SIG-M5 treated with dmso at 0.1 percent for 504 hours (cell line): ENCODE data around the gene ARHGAP22.
A peak's percentile ranks its signal among the peaks of the same experiment; 100 is the strongest.

Source experiments
- DNase-seq: peaks from one replicate; lab custom pipeline; 2025; ENCODE audit not compliant: unreplicated experiment; lab: John Stamatoyannopoulos, UW

ARHGAP22 gene

GRCh38 chr10:48633381-48634197 is 28.7 kb upstream of the ARHGAP22 start:
- DNase-seq = no peak

DNA sequence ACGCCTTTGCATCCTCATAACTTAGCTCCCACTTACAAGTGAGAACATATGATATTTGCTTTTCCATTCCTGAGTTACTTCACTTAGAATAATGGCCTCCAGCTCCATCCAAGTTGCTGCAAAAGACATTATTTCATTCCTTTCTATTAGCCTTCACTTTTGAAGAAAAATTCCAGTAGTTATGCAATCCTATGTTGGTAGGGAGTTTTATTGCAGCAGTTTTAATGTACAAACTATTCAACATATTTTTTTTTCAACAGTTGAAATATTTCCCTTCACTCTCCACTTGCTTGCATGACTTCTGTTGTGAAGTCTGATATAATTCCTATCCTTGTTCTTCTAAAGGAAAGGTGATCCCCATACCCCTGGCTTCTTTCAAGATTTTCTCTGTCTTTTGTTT is 27.3 kb upstream of the ARHGAP22 start:
- DNase-seq = no peak

DNA sequence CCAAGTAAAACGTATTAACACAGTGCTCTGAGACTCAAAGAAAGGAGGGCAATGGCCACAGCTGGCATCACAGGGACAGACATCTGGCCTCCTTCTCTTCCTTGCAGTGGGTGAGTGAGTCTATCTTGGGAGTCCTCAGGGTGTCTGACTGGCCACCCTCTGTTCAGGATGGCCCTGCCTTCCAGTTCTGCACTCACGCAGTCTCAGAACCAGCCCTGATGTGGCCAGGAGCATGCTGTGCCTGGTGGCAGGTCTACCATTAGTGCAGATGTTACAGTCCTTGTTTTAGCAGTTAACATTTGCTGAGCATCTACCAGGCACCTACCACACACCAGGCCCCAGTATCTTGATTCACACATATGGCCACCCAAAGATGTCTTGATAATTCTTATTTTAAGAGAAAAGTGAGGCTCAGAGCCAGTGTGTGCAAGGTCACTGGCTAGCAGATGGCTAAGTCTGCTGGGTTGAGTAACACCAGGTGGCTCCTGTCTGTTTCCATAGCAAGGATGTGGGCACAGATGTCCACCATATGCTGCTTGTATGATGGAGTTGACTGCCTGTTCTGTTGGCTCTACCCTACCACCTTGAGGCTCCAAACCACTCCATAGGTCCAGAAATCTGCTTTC is 23.2 kb upstream of the ARHGAP22 start:
- DNase-seq = no peak

- no peak for DNase-seq
These were observed 22.3 kb upstream of the ARHGAP22 start for GRCh38 chr10:48626986-48627731.

GRCh38 chr10:48626447-48626846 is 21.6 kb upstream of the ARHGAP22 start:
- no peak for DNase-seq

- DNase-seq = no peak
These were observed 20.9 kb upstream of the ARHGAP22 start for GRCh38 chr10:48625826-48626134.

DNA sequence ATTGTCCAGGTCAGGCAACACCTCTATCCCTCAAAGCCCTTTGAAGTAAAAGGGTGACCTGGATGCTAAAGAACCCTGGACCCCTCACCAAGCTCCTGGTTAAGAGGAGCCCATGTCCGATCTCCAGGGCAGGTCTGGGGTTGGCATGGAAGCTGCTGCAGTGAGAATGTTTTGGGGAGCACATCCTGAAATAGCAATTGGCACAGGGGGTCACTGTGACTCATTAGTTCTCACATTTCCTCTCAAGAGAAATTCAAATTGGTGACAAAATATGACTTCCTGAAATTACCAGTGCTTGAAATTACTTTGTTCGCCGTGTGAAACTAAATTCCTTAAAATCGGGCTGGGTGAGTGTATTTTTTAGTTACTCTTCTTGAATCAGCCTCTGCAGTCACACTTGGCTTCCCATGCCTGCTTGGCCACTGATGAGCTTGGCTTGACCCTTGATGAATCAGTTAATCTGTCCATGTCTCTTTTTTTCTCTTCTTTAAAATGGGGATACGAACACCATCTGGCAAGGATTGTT is 18.8 kb upstream of the ARHGAP22 start:
- no peak for DNase-seq

GRCh38 chr10:48623009-48623408 is 18.1 kb upstream of the ARHGAP22 start:
- no peak for DNase-seq

DNA sequence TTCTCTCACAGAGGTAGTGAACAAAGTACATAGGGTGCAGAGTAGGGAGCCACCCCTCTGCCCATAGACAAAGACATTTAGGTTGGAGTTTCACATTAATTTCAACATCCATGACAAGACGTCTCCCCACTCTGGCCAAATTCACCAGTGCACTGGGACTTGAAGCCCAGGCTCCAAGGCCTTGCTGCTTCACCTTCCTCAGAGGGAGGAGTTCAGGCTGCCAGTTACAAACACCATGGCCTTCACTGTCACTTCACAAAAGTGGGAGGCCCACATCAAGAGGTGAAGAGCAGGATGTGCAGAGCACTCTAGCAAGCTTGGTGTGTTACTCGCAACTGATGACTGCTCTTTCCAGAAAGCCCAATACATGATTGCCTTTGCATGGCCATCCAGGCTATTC is 15.8 kb upstream of the ARHGAP22 start:
- no peak for DNase-seq

DNA sequence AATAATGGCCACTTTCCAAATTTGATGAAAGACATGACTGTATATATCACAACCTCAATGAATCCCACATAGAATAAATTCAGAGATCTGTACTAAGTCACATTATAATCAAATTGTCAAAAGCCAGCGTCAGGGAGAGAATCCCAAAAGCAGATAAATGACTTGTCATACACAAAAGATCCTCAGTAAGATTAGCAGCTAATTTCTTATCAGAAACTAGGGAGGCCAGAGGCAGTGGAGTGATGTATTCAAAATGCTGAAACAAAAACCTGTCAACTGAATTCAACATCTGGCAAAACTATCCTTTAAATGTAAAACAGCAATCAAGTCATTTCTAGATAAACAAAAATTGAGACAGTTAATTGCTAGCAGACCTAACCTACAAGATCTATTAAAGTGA is 11.6 kb upstream of the ARHGAP22 start:
- no peak for DNase-seq

- no peak for DNase-seq
These were observed 9.9 kb upstream of the ARHGAP22 start for GRCh38 chr10:48614481-48615390.

- DNase-seq = no peak
These were observed 8.1 kb upstream of the ARHGAP22 start for GRCh38 chr10:48613016-48613415.

DNA sequence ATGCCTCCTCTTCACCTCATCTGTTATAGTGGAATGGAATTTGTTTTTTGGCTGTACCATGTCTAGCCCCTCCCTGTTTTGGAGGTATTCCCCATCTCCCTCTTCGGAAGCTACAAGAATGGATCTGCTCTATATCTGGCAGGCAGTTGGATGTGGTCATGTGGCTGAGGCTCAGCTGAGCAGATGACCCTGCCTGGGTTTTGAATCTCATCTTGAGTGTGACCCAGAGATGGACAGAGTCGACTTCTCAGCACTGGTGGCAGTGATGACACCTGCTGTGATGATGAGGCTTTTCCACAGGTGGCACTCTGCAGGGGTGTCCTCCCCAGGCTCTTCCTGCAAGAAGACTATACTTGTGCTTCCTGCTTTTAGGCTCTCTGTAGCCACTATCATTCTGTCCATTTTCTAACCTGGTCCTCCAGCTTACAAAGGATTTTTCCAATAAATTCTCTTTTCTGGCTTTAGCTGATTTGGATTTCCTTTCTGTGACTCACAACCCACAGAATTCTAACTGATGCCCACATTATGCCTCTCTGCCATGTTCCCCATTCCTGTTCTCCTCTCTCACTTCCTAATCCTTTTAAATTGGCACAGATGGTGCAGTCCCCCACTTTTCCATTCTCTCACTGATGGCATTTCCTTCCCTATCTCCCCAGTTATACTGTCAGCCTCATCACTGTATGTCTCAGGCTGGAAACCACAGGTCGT is 7.5 kb upstream of the ARHGAP22 start:
- DNase-seq = no peak

DNA sequence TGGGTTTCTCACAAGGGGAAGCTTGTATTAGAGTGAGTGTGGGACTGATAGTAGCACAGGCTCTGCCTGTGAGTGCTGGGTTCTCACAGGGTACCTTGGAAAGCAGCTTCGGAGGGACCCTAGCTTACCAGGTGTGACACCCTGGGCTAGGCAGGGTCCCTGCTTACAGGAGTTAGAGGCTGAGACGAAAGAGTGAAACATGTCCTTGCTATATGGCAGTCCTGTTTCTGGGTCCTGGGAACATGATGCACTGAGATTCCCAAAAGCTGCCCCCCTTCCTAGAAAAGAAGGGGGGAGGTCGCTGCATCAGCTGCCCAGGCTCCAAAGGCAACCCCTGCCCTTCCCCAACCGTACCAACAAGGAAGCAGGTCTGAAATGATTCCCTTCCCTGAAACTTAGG is 6.3 kb upstream of the ARHGAP22 start:
- DNase-seq = no peak

- DNase-seq = no peak
These were observed 5.8 kb upstream of the ARHGAP22 start for GRCh38 chr10:48610585-48611093.

DNA sequence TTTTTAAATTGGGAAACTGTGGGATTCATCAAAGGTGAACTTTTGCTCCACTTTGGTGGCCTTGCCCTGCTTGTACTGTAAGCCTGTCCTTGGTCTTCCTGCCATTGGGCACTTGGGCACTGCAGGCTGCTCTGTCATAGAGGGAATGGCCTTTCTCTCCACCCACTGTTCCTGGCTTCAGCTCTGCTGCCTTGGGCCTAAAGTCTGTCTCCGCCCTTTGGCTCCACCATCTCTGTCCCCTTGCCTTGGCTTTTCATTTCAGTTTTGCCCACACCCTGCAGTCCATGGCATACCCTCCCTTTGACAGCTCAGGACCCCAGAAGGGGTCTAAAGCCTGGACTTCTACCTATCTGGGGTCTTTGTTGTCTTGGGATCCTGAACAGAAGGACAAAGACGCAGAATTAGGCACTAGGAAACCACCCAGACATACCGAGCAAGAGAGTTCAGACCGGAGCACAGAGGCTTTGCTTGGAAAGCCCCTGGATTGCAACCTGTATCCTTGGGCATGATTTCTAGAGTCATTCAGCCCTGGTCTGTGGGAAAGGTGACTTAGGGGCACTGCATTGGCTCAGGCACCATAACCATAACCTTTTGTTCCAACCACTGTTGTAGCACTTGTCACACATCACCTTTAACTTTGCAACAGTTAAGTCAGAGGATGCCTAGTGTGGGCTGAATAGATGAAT is 5.2 kb upstream of the ARHGAP22 start:
- no peak for DNase-seq

DNA sequence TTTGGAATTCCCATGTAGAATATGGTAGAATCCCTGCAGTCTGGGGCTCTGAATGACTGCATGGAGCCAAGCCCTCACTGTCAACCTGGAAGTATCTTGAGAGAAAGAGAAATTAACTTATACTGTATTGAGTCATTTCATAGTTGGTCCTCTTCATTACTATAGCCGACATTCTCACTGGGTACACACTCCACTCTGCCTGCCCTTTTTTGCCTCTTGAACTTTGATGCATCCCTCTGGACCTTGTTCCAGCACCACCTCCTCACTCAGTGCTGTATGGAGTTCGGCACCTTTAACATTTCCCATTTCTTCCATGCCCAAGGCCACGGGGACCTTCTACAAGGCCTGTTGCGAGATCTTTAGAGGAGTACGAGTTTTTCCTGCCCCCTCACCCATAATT is 4.6 kb upstream of the ARHGAP22 start:
- no peak for DNase-seq

DNA sequence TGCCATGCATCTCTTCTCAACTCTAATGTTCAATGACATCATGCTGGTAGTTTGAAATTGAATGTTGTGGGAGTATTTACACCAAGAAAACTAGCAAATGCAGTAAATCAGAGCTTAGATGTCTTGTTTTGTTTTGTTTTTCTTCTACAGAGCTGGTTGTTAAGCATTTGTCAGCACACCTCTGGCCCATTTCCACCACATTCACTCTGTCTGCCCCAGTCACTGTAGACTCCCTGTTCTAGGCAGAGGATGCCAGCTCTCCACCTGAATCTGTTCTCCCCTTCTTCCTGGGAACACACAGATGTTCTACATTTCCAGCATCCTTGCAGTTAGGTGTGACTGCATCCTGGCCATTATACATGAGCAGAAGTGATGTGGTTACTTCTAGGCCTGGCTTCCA is 4.1 kb upstream of the ARHGAP22 start:
- no peak for DNase-seq

DNA sequence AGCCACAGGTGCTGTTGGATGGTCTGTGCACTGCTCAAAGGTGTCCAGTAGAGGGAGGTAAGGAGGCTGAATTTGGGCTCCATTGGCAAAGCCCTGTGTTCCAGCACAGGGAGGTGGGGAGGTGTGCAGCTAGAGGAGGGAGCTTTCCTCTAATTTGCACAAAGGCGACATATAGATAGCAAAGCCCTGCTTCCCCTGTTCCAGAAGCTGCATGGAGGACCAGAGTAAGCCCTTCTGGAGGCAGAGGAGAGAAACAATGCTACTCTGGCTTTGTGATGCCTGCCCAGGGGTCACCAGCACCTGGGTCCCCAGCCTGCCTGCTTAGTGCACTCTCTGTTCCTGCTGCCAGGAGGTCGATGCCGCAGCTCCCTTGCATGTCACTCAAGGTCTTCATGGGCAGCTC is 3.4 kb upstream of the ARHGAP22 start:
- peak; percentile 12 for DNase-seq
